Raji (cell line): ENCODE results near the gene CLDN6.
A peak's percentile ranks its signal among the peaks of the same experiment; 100 is the strongest.

Experiments used
- POLR2A ChIP-seq: IDR thresholded peaks from 2 replicates; pipeline ENCODE4 v1.6.1; 2011; ENCODE audit warnings: low read depth, low read length, control low read depth; ENCODE audit not compliant: insufficient read depth

The CLDN6 gene

DNA sequence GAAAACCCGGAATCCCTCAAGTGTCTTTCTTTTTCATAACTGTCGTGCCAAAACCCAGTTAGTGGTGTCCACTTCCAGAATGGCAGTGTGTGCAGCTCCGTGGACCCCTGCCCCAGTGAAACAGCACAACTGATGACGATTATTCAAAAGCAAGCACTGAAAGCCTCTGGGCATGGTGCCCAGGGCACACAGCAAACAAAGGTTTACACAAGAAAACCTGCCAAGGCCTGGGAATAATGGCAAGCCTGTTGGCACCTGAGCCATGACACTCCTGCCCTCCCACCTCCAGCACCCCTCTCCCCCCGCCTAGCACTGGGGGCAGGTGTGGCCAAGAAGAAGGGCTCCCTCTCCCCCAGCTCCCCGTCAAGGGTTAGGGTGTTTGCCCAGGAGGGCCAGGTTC lies 40.5 kb downstream of the CLDN6 start:
- no peak for TF ChIP-seq POLR2A

DNA sequence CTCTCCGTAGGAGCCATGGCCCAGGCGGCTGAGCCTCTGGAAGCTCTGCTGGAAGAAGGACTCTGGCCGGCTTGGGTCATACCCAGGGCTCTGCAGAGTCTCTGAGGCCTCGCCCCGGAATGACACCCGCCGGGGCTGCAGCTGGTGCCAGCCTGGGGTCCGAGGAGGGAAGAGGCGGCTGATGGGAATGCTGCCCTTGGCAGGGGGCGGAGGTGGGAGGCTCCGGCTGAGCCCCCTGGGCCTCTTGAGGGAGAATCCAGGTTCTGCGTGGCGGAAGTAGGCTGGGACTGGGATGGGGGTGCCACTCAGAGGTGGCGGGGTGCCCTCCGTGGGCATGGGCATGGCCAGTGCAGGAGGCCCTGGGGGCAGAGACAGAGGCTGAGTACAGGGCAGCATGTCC lies 41.3 kb downstream of the CLDN6 start:
- TF ChIP-seq POLR2A = no peak

DNA sequence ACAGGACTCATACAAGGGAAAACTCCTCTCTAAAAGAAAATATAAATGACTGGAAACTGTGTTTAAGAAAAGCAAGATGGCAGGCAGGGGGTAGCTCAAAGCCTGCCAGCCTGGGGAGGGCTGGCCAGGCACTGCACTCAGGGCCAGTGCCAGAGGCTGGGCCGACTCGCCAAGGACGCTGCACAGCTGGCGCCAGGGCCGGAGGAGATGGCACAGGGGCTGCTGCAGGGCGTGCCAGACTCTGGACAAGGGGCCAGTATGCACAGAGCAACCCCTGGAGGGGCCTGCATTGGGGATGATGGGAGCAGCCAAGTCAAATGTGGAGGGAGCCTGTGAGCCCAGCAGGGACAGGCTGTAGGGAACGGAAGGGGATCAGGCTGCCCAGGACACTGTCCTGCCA lies 41.8 kb downstream of the CLDN6 start:
- TF ChIP-seq POLR2A = no peak

DNA sequence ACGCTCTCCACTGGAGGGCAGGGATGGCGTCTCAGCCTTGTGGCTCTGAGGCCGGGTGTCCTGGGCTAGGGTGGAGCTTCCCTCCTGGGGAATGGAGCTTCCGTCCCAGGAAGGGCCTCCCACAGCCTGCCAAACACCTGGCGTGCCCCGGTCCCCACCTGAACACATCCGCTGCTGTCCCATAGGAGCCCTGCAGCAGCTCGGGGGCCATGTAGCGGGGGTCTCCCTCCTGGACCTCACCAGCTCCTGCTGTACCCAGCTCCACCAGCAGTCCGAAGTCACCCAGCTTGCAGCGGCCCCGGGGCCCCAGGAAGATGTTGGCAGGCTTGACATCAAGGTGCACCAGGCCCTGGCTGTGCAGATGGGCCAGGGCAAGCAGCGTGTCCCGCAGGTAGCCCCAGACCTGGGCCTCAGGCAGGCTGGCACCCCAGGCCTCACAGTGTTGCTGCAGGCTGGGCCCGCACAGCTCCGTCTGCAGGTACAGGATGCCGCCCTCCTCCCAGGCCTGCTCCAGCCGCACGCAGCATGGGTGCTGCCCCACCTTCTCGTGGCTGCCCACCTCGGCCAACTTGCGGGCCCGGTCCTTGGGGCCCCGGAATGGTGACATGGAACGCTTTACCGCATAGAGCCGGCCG lies 42.7 kb downstream of the CLDN6 start:
- no peak for TF ChIP-seq POLR2A

DNA sequence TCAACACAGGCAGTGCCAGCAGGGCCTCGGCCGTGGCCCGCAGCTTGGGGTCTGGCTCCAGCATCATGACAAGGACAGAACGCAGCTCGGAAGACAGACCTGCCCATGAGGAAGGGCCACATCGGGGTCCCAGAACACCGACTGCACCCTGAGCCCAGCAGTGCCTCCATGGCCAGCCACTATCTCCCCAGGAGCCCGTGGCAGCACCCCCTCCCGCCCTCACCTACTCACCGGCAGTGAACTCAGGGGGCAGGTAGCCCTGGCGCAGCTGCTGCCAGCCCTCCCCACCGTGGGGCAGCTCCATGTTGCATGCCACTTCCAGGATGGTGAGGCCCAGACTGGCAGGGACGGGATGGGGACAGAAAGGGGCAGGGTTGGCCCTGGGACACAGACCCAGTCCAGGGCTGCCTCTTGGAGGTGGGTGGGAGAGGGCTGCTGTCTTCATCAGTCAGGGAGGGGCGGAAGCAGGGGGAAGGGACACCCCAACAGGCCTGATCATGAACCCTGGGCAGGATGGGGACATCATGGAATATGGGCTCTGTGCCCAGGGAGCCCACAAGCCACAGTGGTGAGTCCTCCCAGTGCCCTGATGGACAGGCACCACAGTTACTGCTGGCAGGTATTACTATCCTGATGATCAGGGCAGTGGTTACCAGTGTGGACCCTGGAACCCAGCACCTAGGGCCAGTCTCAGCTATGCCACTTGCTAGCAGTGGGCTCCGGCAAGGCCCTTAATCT lies 43.5 kb downstream of the CLDN6 start:
- no peak for TF ChIP-seq POLR2A

DNA sequence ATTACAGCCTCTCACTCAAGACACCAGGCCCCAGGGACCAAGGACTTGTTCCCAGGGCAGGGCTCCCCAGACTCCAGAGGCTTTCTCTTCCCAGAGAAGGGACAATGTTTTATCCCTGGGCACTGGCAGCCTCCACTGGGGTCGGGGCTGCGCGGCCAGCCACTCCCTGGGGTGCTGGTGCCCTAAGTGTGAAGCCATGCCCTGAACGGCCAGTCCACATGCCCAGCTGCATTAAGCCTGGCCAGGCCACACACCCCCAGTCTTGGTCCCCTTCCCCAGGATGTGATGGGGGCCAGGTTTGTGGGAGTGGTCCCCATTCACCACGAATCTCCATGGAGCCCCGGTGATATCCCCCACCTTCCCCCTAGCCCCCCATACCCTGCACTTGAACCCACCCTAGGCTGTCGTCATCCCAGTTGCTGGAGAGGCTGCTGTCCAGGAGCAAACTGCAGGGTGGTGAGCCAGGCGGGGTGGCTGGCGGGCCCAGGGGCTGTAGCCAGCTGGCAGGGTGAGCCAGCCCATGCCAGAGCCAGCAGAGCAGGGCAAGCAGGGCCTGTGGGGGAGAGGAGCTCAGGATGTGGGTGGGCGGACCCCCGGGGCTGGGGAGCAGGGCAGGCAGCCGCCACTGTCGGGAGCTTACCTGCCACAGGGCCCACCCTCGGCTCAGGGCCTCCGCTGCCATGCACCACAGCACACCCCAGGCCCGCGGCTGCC lies 44.2 kb downstream of the CLDN6 start:
- no peak for TF ChIP-seq POLR2A

DNA sequence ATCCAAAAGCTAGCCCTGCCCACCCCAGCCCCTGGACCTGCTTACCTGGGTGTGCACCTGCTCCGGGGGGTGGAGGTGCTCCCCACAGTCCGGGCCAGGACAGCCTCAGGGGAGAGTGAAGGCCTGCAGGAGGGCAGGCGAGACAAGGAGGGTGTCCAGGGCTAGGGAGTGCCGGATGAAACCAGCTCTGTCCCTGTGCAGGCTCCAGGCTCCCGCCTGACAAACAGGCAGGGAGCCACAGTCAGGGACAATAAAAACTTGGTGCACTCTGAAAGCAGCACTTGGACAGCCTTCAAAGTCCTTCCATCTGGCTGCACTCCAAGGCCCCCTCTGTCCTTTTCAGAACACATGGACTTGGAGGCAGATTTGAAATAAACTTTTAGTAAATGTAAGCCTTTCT lies 44.9 kb downstream of the CLDN6 start:
- peak; percentile 45 for TF ChIP-seq POLR2A

DNA sequence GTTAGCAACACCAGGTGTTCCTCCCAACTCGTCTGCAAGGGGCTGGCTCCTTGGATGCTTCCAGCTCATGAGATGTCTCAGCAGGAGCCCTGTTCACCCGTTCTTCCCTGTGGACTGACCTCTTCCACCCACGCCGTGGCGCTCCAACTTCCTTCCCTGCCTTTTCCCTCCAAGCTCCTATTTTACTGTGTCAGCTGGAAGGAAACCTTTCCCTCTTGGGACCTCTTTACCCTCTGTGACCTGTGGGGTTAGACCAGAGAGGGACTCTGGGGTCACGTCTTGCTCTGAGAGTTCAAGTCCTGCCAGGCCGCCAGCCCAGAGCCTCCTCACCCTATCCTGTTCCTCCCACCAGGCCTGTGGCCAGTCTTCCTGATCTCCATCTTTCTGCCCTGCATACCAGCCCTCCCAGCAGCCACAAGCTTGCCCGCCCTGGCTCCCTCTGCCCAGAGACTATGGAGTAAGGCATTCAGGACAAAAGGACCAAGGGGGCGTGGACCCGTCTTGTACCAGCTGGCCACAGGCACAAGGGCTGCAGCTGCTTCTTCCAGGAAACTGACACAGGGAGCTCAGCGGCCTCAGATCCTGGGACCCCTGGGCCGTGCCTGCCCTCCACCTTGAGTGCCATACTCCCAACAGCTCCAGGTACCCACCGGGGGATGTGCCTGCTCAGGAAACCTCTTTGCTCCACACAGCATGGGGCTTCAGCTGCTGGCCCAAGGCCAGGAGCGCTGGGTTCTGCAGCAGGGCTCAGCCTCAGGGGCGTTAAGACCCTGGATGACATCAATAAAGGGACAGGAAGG lies 45.8 kb downstream of the CLDN6 start:
- peak; percentile 7; the same call in 1 of the 2 replicates for TF ChIP-seq POLR2A

DNA sequence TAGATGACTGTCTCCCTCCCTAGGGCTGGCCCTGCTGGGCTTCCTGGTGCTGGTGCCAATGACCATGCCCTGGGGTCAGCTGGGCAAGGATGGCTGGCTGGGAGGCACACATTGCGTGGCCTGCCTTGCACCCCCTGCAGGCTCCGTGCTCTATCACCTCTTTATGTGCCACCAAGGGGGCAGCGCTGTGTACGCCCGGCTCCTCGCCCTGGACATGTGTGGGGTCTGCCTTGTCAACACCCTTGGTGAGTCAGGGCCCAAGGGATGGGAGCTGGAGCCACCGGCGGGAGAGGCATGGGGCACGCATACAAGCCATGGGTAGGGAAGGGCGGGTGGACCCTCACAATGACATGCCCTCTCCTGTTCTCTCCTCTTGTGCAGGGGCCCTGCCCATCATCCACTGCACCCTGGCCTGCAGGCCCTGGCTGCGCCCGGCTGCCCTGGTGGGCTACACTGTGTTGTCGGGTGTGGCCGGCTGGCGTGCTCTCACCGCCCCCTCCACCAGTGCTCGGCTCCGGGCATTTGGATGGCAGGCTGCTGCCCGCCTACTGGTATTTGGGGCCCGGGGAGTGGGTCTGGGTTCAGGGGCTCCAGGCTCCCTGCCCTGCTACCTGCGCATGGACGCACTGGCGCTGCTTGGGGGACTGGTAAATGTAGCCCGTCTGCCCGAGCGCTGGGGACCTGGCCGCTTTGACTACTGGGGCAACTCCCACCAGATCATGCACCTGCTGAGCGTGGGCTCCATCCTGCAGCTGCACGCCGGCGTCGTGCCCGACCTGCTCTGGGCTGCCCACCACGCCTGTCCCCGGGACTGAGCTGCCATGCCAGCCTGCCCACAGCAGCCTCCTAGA lies 46.6 kb downstream of the CLDN6 start:
- TF ChIP-seq POLR2A = no peak; the same call in 1 of the 2 replicates

DNA sequence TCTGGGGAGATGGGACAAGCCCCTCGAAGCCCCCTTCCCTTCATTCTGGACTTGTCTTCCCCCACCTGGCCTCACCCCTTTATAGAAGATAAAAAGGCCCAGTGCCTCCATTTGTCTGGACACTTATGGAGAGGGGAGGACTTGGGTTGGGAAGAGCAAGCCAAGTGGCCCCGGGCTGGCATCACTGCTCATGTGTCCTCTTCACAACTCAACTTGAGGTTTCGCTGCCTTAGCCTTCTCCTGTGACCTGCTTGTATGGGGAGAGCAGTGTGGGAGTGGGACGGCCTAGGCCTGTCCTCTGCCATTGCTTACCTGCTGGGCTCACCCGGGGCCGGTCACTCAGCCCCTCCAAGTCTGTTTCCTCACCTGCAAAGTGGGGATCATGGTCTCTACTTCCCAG lies 47.4 kb downstream of the CLDN6 start:
- no peak; the same call in 1 of the 2 replicates for TF ChIP-seq POLR2A

DNA sequence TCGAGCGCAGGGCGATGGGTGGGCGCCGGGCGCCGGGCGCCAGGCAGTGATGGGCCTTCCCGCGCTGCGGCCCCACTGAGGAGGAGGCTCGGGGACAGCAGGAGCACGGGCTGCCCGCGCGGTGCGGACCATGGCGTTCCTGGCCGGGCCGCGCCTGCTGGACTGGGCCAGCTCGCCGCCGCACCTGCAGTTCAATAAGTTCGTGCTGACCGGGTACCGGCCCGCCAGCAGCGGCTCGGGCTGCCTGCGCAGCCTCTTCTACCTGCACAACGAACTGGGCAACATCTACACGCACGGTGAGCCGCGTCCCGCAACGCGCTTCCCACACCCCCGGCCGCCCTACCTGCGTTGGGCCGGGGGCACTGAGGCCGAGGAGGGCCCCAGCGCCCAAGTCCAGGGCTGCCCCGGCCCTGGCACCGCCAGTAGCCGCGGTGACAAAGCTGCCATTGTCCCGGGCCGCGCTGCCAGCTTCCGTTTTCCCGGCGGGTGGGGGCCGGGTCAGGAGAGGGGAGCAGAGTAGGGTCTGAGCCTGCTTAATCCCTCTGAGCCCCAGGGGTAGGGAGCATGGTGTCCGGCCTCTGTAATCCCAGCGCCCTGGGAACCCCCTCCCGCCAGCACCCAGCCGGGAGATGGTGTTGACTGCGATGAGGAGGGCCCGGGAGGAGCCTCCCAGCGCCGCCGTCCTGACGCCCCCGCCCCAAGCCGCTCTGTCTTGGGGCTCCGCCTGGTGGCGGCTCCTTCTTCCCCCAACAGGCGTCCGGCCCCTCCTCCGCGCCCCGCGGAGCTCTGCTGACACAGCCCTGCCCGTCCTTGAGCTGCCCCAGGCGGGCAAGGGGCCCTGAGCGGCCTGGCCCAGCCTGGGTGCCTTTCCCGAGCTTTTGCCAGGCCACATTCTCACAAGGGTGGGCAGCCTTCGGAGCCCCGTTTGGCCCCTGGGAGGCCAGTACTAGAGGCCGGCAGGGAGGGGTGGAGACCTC lies 48.1 kb downstream of the CLDN6 start:
- peak; percentile 54 for TF ChIP-seq POLR2A

DNA sequence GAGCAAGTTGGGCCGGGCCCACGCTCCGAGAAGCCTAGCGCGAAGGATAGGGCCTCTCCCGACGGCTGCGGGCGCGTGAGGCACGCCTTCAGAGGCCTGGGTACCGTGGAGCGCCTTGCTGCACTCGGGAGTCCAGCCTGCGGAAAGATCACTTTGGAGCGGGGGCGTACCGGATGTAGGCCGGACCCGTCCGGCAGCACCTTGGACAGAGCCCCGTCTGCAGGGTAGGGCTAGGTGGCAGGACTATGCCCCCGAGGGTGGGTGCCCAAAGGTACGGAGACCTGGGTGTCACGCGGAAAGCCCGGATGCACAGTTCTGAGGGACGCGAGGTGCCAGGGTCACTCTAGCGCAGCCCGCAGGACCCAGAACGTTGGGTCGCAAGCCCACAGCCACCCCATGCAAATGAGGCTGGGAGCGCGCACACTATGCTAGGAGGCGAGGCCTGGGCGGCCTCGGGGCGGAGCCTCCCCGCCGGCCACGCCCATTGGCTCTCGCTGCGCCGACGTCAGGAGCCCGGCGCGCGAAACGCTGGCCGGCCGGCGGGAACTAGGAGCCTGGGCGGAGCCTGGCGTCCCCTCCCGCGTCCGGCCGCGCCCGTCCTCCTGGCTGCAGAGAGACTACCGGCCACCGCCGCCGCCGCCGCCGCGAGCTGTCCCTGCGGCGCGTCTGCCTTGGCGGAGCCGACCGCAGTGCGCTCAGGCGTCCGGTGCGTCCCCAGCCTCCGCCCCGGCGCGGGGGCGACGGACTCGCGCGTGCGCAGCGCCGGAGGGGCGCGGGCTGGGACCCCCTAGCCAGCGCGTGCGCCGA lies 49.0 kb downstream of the CLDN6 start, which contains the start of gene PAQR4:
PAQR4 (plus strand) TSS at position 611 of the 807 bp plus-strand sequence. CDS start 327 bp downstream, outside the sequence.
- peak; percentile 91 for TF ChIP-seq POLR2A
